ENCODE measurements around the gene C1QTNF8. TPM values are rescaled to one million over a fixed set of nuclear protein-coding genes. Genes with fewer than 3 reads are reported as not detected.

C1QTNF8 gene
- total RNA-seq, 1 experiment from 2014 or later = not detected

- DNase-seq = no peak
- Mint-ChIP-seq H3K27me3 (ENCODE audit: low read depth) (peaks cover 2% of the 10 kb centered on the region; the same call in 1 of the 2 replicates), H3K4me1 (peaks cover 0 to 7% of the 10 kb centered on the region in 2 experiments; a peak in 1 of 4 replicates), H3K4me3 (no peak overlapping the region), H3K36me3 (ENCODE audit: insufficient read depth in 1 of 3, low read depth in 3 of 3) (no peaks in the 10 kb centered on the region), H3K9me3 (no peaks in the 10 kb centered on the region), H3K27ac (no peak overlapping the region)
- H3K79me2 ChIP-seq (ENCODE audit: insufficient read depth, low read length) = no peaks in the 10 kb centered on the region
- no peak overlapping the region for H3K4ac ChIP-seq (ENCODE audit: low read depth, low read length)
- no peaks in the 10 kb centered on the region for H4K20me1 ChIP-seq (ENCODE audit: control insufficient read depth, insufficient read depth, insufficient read length)
- no peak overlapping the region for H2BK15ac ChIP-seq (ENCODE audit: low read depth, low read length)
- no peak overlapping the region for H3K56ac ChIP-seq (ENCODE audit: insufficient read length, low read depth, low read length)
- H3K18ac ChIP-seq (ENCODE audit: insufficient read length, low read depth, low read length) = no peak overlapping the region
- no peak overlapping the region for H2AFZ ChIP-seq (ENCODE audit: low read length)
- H2AK5ac ChIP-seq (ENCODE audit: insufficient read length, low read length) = no peak overlapping the region
- no peak overlapping the region for H3K4me2 ChIP-seq (ENCODE audit: insufficient read depth, insufficient read length, low read length)
- no peak overlapping the region for H3T11ph ChIP-seq (ENCODE audit: low read length)
- WGBS (ENCODE audit: extremely low coverage, insufficient read length, low lambda C conversion rate) = no CpG with 5 or more reads among the region's 18 CpGs
- 0 out of 2 replicates have a peak overlapping the region, but pooled peaks have one; percentile 16 for H3K14ac ChIP-seq (ENCODE audit: insufficient read depth, low read length)
- no peak overlapping the region for H4K91ac ChIP-seq (ENCODE audit: insufficient read length, low read depth, low read length)
- no peak overlapping the region for H3K9ac ChIP-seq (ENCODE audit: extremely low read depth, insufficient read length, low read length)
- H3K27me3 ChIP-seq (ENCODE audit: insufficient read depth, low read length) = no peaks in the 10 kb centered on the region
- H2BK5ac ChIP-seq (ENCODE audit: insufficient read length, low read length) = no peak overlapping the region
- H2BK120ac ChIP-seq (ENCODE audit: low read depth, low read length, poor library complexity, severe bottlenecking) = no peak overlapping the region
- no peak overlapping the region for H4K5ac ChIP-seq (ENCODE audit: insufficient read length, low read depth, low read length)
- TF ChIP-seq, protein P1, sequence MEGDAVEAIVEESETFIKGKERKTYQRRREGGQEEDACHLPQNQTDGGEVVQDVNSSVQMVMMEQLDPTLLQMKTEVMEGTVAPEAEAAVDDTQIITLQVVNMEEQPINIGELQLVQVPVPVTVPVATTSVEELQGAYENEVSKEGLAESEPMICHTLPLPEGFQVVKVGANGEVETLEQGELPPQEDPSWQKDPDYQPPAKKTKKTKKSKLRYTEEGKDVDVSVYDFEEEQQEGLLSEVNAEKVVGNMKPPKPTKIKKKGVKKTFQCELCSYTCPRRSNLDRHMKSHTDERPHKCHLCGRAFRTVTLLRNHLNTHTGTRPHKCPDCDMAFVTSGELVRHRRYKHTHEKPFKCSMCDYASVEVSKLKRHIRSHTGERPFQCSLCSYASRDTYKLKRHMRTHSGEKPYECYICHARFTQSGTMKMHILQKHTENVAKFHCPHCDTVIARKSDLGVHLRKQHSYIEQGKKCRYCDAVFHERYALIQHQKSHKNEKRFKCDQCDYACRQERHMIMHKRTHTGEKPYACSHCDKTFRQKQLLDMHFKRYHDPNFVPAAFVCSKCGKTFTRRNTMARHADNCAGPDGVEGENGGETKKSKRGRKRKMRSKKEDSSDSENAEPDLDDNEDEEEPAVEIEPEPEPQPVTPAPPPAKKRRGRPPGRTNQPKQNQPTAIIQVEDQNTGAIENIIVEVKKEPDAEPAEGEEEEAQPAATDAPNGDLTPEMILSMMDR (conservative IDR thresholded peaks at IDR 0.05) = no peak
- no peak overlapping the region for H2BK20ac ChIP-seq (ENCODE audit: low read depth, low read length, poor library complexity, severe bottlenecking)
- H3K9me3 ChIP-seq (ENCODE audit: control insufficient read depth, low read depth, low read length) = no peaks in the 10 kb centered on the region
- no peak overlapping the region for H3K27ac ChIP-seq (ENCODE audit: insufficient read length, low read depth, low read length)
- H2BK12ac ChIP-seq (ENCODE audit: insufficient read length, low read depth, low read length) = no peak overlapping the region
- H3K79me1 ChIP-seq (ENCODE audit: insufficient read depth, low read depth, low read length, poor library complexity, severe bottlenecking) = no peaks in the 10 kb centered on the region
- no peaks in the 10 kb centered on the region for H3K23me2 ChIP-seq (ENCODE audit: insufficient read length, low read depth, low read length, poor library complexity, severe bottlenecking)
- no peak overlapping the region for H4K8ac ChIP-seq (replicated peaks; ENCODE audit: insufficient read length, low read depth, low read length)
- H3K4me1 ChIP-seq (ENCODE audit: insufficient read depth, low read length) = no peaks in the 10 kb centered on the region
- no peak overlapping the region for H3K23ac ChIP-seq (ENCODE audit: insufficient read length, low read depth, low read length)
Observed at GRCh38 chr16:1124291-1124690, 28.2 kb upstream of the C1QTNF8 start.
